HG03025 (cell line): ENCODE results near the gene KDM3A.

Experiments
- ATAC-seq: cut with Tn5 transposase; IDR thresholded peaks from one replicate; pipeline ENCODE4 v1.9.1; 2021; ENCODE audit warnings: mild to moderate bottlenecking, moderate library complexity; ENCODE audit not compliant: unreplicated experiment, low FRiP score

The KDM3A gene

DNA sequence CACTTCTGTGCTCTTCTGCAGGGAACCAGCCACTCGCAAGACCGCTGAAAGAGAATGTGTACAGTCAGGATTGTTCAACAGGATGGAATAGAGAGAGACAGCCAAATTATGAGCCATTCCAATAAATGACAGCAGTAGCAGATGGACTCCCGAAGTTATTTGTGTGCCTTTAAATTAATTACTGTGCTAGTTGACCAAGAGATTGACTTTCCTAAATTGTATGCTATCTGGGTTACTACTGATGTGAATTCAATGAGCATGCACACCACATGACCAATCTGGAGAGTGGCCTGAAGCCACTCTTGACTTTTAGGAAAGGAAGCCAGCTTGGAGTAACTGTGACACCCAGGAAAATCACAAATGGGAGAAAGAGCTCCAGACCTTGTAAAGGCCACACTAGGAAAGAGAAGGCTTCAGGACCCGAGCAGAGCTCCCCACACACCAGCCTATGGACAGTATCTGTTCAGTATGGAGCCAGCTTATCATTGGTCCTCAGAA lies 69.3 kb downstream of the KDM3A start:
- no peak for ATAC-seq

DNA sequence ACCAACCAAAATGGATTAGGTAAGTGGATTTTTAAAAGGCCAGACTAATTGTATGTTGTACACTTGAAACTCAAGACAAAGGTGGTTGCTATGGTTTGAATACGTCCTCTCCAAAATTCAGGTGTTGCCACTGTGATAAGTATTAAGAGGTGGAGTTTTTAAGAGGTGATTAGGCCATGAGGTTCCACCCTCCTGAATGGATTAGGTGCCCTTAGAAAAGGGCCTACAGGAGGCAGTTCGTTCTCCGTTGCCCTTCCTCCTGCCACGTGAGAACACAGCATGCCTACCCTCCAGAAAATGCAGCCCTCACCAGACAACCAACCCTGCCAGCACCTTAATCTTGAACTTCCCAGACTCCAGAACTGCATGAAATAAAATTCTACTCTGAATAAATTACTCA lies 70.9 kb downstream of the KDM3A start:
- ATAC-seq = no peak

DNA sequence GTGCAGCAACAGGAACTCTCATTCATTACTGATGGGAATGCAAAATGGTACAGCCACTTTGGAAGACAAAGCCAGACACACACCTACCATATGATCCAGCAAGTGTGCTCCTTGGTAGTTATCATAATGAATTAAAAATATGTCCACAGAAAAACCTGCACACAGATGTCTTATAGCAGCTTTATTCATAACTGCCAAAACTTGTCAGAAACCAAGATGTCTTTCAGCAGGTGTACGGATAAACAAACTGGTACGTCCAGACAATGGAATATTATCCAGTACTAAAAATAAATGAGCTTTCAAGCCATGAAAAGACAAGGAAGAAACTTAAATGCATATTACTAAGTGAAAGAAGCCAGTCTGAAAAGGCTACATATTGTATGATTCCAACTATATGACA lies 71.7 kb downstream of the KDM3A start:
- ATAC-seq = no peak

DNA sequence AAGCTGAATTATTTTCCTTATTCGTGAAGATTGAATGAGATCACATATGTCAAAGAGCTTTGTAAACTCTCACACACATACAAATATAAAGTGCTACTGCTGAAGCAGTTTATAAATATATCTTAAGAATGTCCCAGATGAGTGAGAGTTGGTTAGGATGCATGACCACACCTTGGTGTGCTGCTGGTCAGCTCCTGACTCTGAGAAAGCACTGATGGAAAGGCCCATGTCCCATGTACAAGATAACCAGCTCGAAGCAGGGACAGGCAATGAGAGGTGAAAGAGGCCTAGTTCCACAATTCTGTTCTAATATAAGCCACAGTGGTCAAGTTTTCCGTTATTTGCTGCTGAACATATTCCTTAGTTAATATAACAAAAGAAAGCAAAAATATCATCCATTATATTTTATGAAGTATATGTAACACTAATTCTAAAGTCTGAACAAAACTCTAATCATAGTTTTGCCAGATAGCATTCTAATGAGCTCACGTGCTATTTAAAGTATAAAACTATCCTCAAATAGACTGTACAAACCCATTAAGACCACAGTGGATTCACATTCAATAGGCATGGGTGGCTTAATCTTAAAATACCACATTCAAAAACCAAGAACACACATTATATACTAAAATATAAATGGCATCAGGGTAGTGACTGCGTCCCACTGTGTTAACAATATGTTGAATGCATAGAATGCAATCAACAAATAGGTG lies 72.9 kb downstream of the KDM3A start:
- ATAC-seq = no peak

DNA sequence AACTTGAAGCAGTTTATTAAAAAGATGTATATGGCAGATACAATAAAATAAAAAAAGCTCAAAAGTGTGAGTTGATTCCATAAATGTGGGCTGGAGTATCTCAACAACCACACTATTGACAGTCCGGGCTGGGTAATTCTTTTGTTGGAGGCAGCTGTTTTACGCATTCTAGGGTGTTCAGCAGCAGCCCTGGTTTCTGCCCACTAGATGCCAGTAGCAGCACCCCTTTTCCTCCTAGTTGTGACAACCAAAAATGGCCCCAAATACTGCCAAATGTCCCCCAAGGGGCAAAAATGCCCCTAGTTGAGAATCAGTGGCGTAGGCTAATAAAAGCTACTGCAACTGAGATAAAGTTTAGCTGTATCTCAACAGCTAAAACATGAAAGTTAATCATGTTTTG lies 77.3 kb downstream of the KDM3A start:
- no peak for ATAC-seq

DNA sequence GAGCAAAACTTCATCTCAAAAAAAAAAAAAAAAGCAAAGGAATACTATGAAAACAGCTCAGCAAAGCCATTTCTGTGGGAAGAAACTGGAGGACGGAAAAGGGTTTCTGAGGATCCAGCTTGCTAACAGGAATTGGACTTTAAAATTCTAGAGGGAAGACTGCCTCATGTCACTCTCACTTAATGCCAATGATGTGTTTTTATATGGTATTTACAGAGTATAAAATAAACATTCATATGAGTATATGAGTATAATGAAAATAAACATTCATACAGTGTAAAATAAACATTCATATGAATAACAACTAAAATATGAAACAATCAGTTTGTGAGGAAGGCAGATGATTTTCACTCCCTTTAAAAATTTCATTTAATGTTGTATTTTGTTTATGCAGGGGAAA lies 78.2 kb downstream of the KDM3A start:
- ATAC-seq = no peak

DNA sequence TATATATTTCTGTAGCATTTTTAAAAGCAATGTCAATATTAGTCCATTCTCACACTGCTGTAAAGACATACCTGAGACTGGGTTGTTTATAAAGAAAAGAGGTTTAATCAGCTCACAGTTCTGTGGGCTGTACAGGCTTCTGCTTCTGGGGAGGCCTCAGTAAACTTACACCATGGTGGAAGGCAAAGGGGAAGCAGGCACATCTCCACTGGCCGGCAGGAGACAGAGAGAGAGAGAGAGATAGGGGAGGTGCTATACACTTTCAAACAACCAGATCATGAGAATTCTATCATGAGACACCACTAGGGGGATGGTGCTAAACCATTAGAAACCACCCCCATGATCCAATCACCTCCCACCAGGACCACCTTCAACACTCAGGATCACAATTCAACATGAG lies 79.0 kb downstream of the KDM3A start:
- no peak for ATAC-seq

DNA sequence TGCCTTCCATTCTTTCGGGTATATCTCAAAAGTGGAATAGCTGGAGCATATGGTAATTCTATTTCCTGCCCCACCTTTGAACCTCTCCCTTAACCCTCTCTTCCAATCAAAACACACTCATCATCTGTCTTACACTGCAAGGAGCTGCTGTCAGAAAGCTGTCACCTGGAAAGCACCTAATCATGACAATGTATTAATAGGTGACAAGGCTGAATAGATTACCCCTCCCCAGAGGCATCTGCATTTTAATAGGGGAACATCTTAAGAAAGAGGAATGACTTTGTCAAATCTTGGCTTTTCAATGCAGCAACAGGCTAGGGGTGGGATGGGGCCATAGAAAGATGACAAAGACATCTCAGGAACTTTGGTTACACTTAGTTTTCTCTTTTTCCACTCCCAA lies 80.8 kb downstream of the KDM3A start:
- ATAC-seq = no peak

DNA sequence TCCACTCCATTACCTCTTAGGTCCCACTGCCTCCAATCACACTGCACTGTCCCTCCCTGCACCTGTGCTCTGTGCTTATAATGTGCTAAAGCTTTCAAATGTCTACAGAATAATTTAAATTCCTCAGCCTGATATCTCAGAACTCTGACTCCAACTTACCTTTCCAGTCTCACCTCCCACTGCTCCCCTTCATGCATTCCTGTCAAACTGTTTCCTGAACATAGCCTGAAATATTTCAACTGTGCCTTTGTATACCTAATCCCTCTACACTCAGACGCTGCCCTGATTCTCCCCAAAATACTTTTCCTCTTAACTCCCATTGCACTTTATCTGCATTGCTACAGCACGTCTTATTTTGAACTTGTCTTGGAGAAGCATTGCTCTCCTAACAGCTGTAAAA lies 81.5 kb downstream of the KDM3A start:
- ATAC-seq = no peak

DNA sequence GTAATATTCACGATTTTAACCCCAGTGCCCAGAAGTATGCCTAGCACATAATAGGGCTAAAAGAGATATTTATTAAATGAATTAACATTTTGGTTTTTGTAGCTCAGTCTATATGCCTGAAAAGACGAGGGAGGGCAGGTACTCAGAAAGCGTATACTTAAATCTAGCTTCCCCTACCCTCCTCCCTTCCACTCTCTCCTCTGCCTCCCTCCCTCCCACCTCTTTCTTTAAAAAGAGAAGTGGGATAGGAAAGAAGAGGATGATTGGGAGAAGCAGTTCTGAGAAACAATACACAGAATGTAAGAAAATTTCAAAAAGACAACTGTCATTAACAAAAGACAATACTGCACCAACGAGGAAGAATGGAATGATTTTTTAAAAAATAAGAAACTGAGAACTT lies 82.3 kb downstream of the KDM3A start:
- ATAC-seq = no peak

DNA sequence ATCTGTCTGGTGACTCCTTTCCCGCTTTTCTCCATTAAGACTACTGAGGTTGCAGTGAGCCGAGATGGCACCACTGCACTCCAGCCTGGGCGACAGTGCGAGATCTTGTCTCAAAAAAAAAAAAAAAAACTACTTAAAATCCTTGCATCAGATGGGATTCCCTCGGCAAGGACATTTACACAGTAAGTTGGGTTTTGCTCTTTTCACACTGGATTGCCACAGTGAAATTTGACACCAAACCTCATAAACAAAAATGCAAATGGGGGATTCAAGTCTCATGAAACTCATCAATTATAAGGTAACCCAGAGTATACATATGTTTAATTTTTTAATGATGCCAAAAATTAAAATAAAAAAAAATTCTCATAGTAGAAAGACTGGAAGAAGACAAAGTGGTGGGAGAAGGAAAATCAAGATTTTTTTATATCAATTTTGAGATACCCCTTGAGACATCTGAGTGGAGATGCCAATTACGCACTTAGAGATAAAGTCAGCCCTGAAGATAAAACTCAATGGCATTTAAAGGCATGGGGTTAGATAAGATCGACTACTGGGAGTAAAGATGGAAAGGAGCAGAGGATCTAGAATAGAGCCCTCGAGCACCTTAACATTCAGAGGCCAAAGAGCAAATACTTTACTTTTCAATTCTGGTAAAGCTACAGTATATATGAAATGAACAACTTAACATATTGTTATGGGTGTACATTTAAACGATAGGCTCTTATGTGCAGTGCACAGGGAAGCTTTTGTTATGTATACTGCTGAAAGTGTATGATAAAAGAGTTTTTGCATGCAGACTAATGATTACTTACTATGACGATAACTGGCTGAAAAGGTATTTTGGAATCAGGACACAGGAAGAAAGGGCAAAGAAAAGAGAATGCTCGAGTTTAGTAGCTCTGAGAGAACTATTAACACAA lies 84.5 kb downstream of the KDM3A start:
- no peak for ATAC-seq

DNA sequence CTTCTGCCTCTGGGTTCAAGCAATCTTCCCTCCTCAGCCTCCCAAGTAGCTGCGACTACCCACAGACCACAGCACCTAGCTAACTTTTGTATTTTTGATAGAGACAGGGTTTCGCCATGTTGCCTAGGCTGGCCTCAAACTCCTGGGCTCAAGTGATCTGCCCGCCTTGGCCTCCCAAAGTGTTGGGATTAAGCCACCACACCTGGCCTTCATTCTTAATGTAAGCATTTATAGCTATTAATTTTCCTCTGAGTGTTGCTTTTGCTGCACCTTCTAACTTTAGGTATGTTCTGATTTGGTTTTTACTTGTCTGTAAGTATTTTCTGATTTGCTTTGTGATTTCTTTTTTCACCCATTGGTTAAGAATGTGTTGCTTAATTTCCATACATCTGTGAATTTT lies 92.4 kb downstream of the KDM3A start:
- no peak for ATAC-seq

DNA sequence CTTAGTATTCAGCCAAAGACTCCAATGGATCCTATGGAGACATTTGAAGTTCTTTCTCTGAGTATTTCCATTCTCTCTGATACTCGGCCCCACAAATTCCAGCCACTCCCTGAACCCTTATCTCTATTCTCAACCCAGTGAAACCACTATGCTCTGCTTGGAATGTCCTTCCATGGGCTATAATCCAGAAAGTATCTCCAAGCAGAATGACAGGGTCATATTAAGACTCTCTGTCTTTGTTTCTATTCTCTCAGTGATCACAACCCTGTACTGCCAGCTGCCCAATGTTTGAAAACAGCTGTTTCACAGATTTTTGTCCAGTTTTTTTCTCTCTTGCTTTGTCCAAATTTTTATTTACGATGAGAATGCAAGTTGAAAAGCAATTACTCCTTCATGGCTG lies 100.2 kb downstream of the KDM3A start:
- no peak for ATAC-seq
